DND-41 (cell line): ENCODE results near the gene SLC12A5.

ENCODE experiments used
- ATAC-seq: fragments of 200-7000 bp; cut with Tn5 transposase; 3 replicates; pipeline ENCODE4 v1.9.1; 2021; ENCODE audit warnings: low read depth; ENCODE audit not compliant: insufficient read depth
- DNase-seq: peaks from one replicate; pipeline ENCODE4 v3.0.0-alpha.2; 2020
- H2AFZ ChIP-seq: 2 replicates; pipeline ENCODE4 v1.6.0; 2012; ENCODE audit warnings: low read depth, low read length
- H3K27ac ChIP-seq: 2 replicates; pipeline ENCODE4 v1.5.1; 2012; ENCODE audit warnings: low read length, inconsistent platforms
- H3K27me3 ChIP-seq: fragments of 200-600 bp; sonication (generic); 2 replicates; pipeline ENCODE4 v1.6.0; 2012; ENCODE audit warnings: low read length, mild to moderate bottlenecking, inconsistent platforms; ENCODE audit not compliant: insufficient read depth, poor library complexity
- H3K36me3 ChIP-seq: 2 replicates; pipeline ENCODE4 v1.5.1; 2012; ENCODE audit warnings: low read length, inconsistent platforms; ENCODE audit not compliant: insufficient read depth
- H3K4me1 ChIP-seq: 2 replicates; pipeline ENCODE4 v1.5.1; 2012; ENCODE audit warnings: mild to moderate bottlenecking, low read length; ENCODE audit not compliant: insufficient read depth
- H3K4me2 ChIP-seq: 2 replicates; pipeline ENCODE4 v1.6.0; 2012; ENCODE audit warnings: mild to moderate bottlenecking, moderate library complexity, low read length, inconsistent platforms; ENCODE audit not compliant: insufficient read depth
- H3K4me3 ChIP-seq, 2 experiments: fragments of 200-600 bp in 1 of 2; shearing (Covaris generic) in 1 of 2; 2 replicates each; pipeline ENCODE4 v1.5.1; 2012 to 2016; ENCODE audit warnings: inconsistent platforms in 2 of 2, low read length in 2 of 2, mild to moderate bottlenecking in 2 of 2, low read depth in 1 of 2, moderate library complexity in 1 of 2
- H3K79me2 ChIP-seq: 2 replicates; pipeline ENCODE4 v1.6.0; 2012; ENCODE audit warnings: low read length, inconsistent platforms; ENCODE audit not compliant: insufficient read depth
- H3K9ac ChIP-seq: 2 replicates; pipeline ENCODE4 v1.6.0; 2012; ENCODE audit warnings: low read depth, mild to moderate bottlenecking, inconsistent platforms, low read length, moderate library complexity
- H3K9me3 ChIP-seq: 2 replicates; pipeline ENCODE4 v1.5.1; 2012; ENCODE audit warnings: low read length, moderate library complexity, mild to moderate bottlenecking, inconsistent platforms; ENCODE audit not compliant: insufficient read depth, severe bottlenecking
- H4K20me1 ChIP-seq: 2 replicates; pipeline ENCODE4 v1.6.0; 2012; ENCODE audit warnings: low read length; ENCODE audit not compliant: insufficient read depth
- EZH2 ChIP-seq: IDR thresholded peaks from 3 replicates; pipeline ENCODE4 v1.6.1; 2012; ENCODE audit warnings: borderline replicate concordance, low read depth, mild to moderate bottlenecking, moderate library complexity, low read length, inconsistent platforms; ENCODE audit not compliant: severe bottlenecking
- TF ChIP-seq, protein P1 (sequence below): IDR thresholded peaks from 2 replicates; pipeline ENCODE4 v1.5.1; 2012; ENCODE audit warnings: borderline replicate concordance, low read length, moderate library complexity, mild to moderate bottlenecking; ENCODE audit not compliant: poor library complexity, severe bottlenecking; ENCODE audit errors: extremely low read depth

The SLC12A5 gene

DNA sequence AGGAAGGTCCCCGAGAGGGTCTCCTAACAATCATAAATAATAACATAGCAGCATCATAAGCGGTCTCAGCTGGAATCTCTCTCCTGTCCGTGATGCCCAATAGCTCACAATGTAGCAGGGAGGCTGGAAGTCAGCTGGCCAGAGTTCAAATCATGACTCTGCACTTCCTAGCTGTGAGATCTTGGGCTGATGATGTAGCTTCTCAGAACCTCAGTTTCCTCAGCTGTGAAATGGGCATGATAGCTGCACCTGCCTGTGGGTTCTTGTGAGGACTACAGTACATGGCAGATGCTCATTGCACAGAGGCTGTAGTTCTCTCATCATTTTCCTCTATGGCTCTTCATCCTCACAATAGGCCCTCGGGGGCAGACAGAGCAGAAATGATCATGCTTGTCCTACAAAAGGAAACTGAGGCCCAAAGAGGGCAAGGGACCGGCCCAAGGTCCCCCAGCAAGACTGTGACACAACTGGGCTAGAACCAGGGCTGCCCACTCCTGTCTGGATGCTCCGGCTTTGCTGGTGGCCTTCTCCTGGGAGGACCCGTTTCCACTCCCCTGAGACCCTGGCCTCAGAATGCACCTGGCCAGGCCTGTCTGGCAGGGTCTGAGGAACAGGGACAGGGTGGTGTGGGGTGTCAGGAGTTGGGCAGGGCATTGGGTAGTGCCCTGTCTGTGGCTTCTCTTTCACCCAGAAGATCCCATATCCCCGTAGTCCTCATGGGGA, 17.7 kb downstream of the SLC12A5 start:
- ATAC-seq (no peak), DNase-seq (no peak)
- Histone ChIP-seq H3K9me3 (no peaks in the 10 kb centered on the region), H3K4me2 (no peak overlapping the region), H3K27ac (no peak overlapping the region), H3K79me2 (no peaks in the 10 kb centered on the region), H3K36me3 (no peaks in the 10 kb centered on the region), H3K27me3 (no peaks in the 10 kb centered on the region), H2AFZ (no peak overlapping the region), H4K20me1 (peaks cover 37% of the 10 kb centered on the region), H3K4me3 (no peak overlapping the region), H3K4me1 (no peaks in the 10 kb centered on the region), H3K9ac (no peak overlapping the region)
- TF ChIP-seq EZH2 = no peak
- TF ChIP-seq, protein P1, sequence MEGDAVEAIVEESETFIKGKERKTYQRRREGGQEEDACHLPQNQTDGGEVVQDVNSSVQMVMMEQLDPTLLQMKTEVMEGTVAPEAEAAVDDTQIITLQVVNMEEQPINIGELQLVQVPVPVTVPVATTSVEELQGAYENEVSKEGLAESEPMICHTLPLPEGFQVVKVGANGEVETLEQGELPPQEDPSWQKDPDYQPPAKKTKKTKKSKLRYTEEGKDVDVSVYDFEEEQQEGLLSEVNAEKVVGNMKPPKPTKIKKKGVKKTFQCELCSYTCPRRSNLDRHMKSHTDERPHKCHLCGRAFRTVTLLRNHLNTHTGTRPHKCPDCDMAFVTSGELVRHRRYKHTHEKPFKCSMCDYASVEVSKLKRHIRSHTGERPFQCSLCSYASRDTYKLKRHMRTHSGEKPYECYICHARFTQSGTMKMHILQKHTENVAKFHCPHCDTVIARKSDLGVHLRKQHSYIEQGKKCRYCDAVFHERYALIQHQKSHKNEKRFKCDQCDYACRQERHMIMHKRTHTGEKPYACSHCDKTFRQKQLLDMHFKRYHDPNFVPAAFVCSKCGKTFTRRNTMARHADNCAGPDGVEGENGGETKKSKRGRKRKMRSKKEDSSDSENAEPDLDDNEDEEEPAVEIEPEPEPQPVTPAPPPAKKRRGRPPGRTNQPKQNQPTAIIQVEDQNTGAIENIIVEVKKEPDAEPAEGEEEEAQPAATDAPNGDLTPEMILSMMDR = no peak

GRCh38 chr20:46047821-46048220, 18.8 kb downstream of the SLC12A5 start:
- ATAC-seq (no peak), DNase-seq (no peak)
- no peaks in the 10 kb centered on the region for H3K36me3 ChIP-seq
- no peak overlapping the region for H3K4me2 ChIP-seq
- H3K27me3 ChIP-seq = no peaks in the 10 kb centered on the region
- H4K20me1 ChIP-seq = peaks cover 39% of the 10 kb centered on the region
- H3K27ac ChIP-seq = no peak overlapping the region
- H2AFZ ChIP-seq = no peak overlapping the region
- no peaks in the 10 kb centered on the region for H3K9me3 ChIP-seq
- no peaks in the 10 kb centered on the region for H3K79me2 ChIP-seq
- TF ChIP-seq EZH2 = no peak
- TF ChIP-seq, protein P1 = no peak
- no peaks in the 10 kb centered on the region for H3K4me1 ChIP-seq
- H3K9ac ChIP-seq = no peak overlapping the region
- no peak overlapping the region for H3K4me3 ChIP-seq

DNA sequence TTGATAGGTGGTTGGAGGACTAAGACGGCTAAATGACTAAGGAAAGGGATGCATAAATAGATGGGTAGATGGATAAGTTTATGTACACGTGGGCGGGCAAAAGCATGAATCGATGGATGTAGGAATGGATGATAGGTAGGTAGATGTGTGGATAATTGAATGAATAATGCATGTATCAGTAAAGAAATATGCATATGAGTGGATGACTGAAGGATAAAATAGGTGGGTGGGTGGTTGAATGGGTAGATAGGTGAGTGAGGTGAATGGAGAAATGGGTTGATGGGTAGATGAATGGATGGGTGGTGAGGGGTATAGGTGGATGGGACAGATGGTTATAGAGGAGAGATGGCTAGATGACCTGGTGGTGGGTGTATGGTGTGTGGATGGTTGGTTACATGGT, 20.2 kb downstream of the SLC12A5 start:
- H3K36me3 ChIP-seq = no peaks in the 10 kb centered on the region
- no peaks in the 10 kb centered on the region for H3K9me3 ChIP-seq
- no peak overlapping the region for H3K4me2 ChIP-seq
- H4K20me1 ChIP-seq = peaks cover 37% of the 10 kb centered on the region
- H3K4me1 ChIP-seq = no peaks in the 10 kb centered on the region
- no peak overlapping the region for H3K9ac ChIP-seq
- H3K27me3 ChIP-seq = no peaks in the 10 kb centered on the region
- H2AFZ ChIP-seq = no peak overlapping the region
- H3K27ac ChIP-seq = no peak overlapping the region
- DNase-seq (no peak), ATAC-seq (no peak)
- H3K4me3 ChIP-seq = no peak overlapping the region
- H3K79me2 ChIP-seq = no peaks in the 10 kb centered on the region
- no peak for TF ChIP-seq EZH2
- TF ChIP-seq, protein P1 = no peak

DNA sequence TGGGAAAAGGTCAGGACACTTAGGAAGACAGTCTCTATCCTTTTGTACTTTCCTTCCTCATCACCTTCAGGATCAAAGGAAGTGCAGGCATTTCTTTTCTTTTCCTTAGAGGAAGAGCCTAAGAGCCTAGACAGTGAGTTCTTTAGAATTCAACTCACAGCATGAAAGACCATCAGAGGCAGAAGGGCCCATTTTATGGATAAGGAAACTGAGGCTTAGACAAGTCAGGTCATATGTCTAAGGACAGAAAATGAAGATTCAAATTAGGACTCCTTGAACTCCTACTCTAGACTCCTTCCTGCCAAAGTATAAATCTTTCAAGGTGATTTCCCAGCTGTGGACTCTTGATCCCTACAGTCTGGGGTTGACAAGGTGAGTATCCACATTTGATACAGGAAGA, 20.8 kb downstream of the SLC12A5 start:
- no peak for DNase-seq
- Histone ChIP-seq H3K36me3 (no peaks in the 10 kb centered on the region), H3K27ac (no peak overlapping the region), H3K4me1 (no peaks in the 10 kb centered on the region), H4K20me1 (peaks cover 42% of the 10 kb centered on the region), H3K9ac (no peak overlapping the region), H3K9me3 (no peaks in the 10 kb centered on the region), H2AFZ (no peak overlapping the region), H3K79me2 (no peaks in the 10 kb centered on the region), H3K27me3 (no peaks in the 10 kb centered on the region), H3K4me2 (no peak overlapping the region), H3K4me3 (no peak overlapping the region)
- TF ChIP-seq EZH2 = no peak
- TF ChIP-seq, protein P1 = no peak
- ATAC-seq = no peak
